Measurements from ENCODE around the gene SSTR4. TPM values are rescaled to one million over a fixed set of nuclear protein-coding genes. Genes with fewer than 3 reads are reported as not detected.

The SSTR4 gene
- total and polyA plus RNA-seq, 9 of the 15 experiments (the other 6 are each of a cell fraction or from before 2014, with no cell fraction given): not detected

DNA sequence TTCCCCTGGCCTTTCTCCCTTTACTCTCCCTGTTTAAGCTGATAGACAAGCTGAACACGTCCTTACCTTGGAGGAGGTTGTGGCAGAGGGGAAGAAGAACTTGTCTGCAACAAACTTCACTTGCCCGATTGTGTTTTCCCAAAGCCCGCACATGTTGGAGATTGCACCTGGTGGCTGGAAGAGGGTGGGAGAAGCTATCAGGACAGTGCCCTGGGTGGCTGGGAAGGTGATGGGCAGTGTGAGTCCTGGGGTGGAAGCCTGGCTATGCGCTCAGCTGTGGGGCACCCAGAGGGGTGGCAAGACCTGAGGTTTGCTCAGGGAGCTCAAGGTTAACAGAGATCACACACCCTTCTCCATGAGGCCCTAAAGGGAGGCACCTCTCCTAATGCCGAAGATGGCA is 25.0 kb upstream of the SSTR4 start:
- TF ChIP-seq HMGN3 (IDR thresholded peaks at IDR 0.05; ENCODE audit: borderline replicate concordance, extremely low read depth, insufficient read length, low read depth, low read length): no peak
- TF ChIP-seq DMBX1 (CRISPR knock-in tag; IDR thresholded peaks at IDR 0.05; ENCODE audit: borderline replicate concordance): no peak
- no peak for TF ChIP-seq ZNF146 (CRISPR knock-in tag; IDR thresholded peaks at IDR 0.05; ENCODE audit: unreplicated experiment)
- TF ChIP-seq NFE2L1 (tag; IDR thresholded peaks at IDR 0.05; ENCODE audit: borderline replicate concordance, low read depth): no peak
- TF ChIP-seq PHF8 (IDR thresholded peaks at IDR 0.05; ENCODE audit: borderline replicate concordance, low read length): no peak
- no peak for TF ChIP-seq MTF1 (CRISPR knock-in tag; IDR thresholded peaks at IDR 0.05; ENCODE audit: borderline replicate concordance)
- no peaks in the 10 kb centered on the region for H3K79me2 ChIP-seq (ENCODE audit: control insufficient read depth, insufficient read depth, low read length)
- ATAC-seq: no peak
- no peak for FAIRE-seq
- in situ Hi-C loops (cut with MboI): no loop called here
- H3K27ac ChIP-seq (ENCODE audit: extremely low read depth, low read depth, low read length): no peak overlapping the region
- H2AFZ ChIP-seq (ENCODE audit: low read depth, low read length): no peak overlapping the region
- H3K4me2 ChIP-seq (ENCODE audit: insufficient read depth, low read length): no peak overlapping the region
- DNase-seq (ENCODE audit: extremely low read depth in 1 of 4, low spot score in 3 of 4): no peak
- no TSS peak for BruUV-seq (replicated peaks)
- no peak overlapping the region for H3K9ac ChIP-seq (ENCODE audit: insufficient read depth in 1 of 2, low read depth in 2 of 2, low read length in 2 of 2)
- H3K36me3 ChIP-seq (ENCODE audit: control insufficient read depth, insufficient read depth, low read length): no peaks in the 10 kb centered on the region
- WGBS (ENCODE audit: insufficient coverage, low coverage, missing lambda C conversion rate): 27% methylated on average over 5 of the region's 5 CpGs
- intact Hi-C loops (cut with micrococcal nuclease): no loop called here
- H3K27me3 ChIP-seq (ENCODE audit: control insufficient read depth in 2 of 2, insufficient read depth in 2 of 2, low read length in 2 of 2): no peaks in the 10 kb centered on the region
- POLR2A ChIA-PET: no interaction called here
- no peaks in the 10 kb centered on the region; the same call in 1 of the 2 replicates for H4K20me1 ChIP-seq (replicated peaks; ENCODE audit: control insufficient read depth, insufficient read depth, low read length)
- CTCF ChIA-PET (ENCODE audit: low intra/inter-chr PET ratio): no interaction called here
- H3K4me3 ChIP-seq: no peak overlapping the region
- H3K9me3 ChIP-seq (replicated peaks; ENCODE audit: control insufficient read depth, insufficient read depth, low read depth, low read length): no peaks in the 10 kb centered on the region
- H3K4me1 ChIP-seq (replicated peaks in 1 of 2; ENCODE audit: control insufficient read depth in 2 of 2, insufficient read depth in 2 of 2, low read length in 2 of 2): no peaks in the 10 kb centered on the region; a peak in 2 of 5 replicates
- no peaks in the 10 kb centered on the region for H3K9me1 ChIP-seq (ENCODE audit: control insufficient read depth, insufficient read depth, low read length)
